ENCODE results near the gene ANTKMT. TPM values are rescaled to one million over a fixed set of nuclear protein-coding genes. Genes with fewer than 3 reads are reported as not detected.
A peak's percentile ranks its signal among the peaks of the same experiment; 100 is the strongest.

ANTKMT gene
- total and polyA plus RNA-seq, 2 of the 8 experiments (the other 6 are each of a cell fraction or from before 2014, with no cell fraction given), result 26.5 to 26.6 TPM

DNA sequence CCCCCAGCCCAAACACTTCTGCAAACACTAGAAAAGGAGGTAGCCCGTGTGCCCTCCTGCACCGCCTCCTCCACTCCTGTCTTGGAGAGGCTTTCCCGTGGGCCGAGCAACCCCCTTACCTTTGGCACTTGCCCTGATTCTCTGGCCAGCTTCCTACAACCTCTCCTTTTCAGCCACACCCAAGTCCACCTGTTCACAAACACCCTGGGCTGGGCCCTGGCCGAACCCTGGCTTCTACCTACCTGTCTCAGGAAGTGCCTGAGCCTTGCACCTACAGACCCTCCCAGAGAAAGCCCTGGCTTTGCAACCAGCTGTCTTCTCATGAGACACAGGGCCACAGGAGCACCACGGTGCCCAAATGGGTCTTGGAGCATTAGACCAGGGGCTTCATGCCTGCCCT is 2.0 kb upstream of the ANTKMT start:
- H2BK120ac ChIP-seq (replicated peaks; ENCODE audit: low read depth, low read length), result no peak overlapping the region
- H3K27me3 ChIP-seq (replicated peaks in 1 of 4; ENCODE audit: control insufficient read depth in 3 of 4, extremely low read depth in 1 of 4, insufficient read depth in 3 of 4, low read length in 3 of 4), result peaks cover 0 to 35% (median 19%) of the 10 kb centered on the region in 4 experiments; a peak in 6 of 7 replicates
- no peak overlapping the region for H3K4ac ChIP-seq (replicated peaks; ENCODE audit: insufficient read length, low read depth, low read length)
- H3K36me3 ChIP-seq (ENCODE audit: control insufficient read depth in 2 of 4, insufficient read depth in 4 of 4, low read length in 3 of 4), result peaks cover 0 to 6% (median 0%) of the 10 kb centered on the region in 4 experiments; a peak in 1 of 8 replicates
- H4K20me1 ChIP-seq (replicated peaks in 1 of 2; ENCODE audit: control insufficient read depth in 1 of 2, insufficient read depth in 2 of 2, low read length in 2 of 2), result peaks cover 6 to 19% of the 10 kb centered on the region in 2 experiments
- H3K4me1 ChIP-seq (replicated peaks in 1 of 4; ENCODE audit: control insufficient read depth in 3 of 4, insufficient read depth in 4 of 4, low read length in 3 of 4), result peaks cover 0 to 29% (median 19%) of the 10 kb centered on the region in 4 experiments; a peak in 5 of 7 replicates
- H4K5ac ChIP-seq (ENCODE audit: insufficient read length, low read depth, low read length), result no peak overlapping the region
- no peak overlapping the region for H3K27ac ChIP-seq (ENCODE audit: low read depth, low read length)
- H3K14ac ChIP-seq (ENCODE audit: insufficient read length), result no peak overlapping the region
- H2BK15ac ChIP-seq (ENCODE audit: low read length), result 0 out of 2 replicates have a peak overlapping the region, but pooled peaks have one; percentile 46
- no peak overlapping the region for H3K18ac ChIP-seq (ENCODE audit: extremely low read depth, low read length)
- no peak overlapping the region; the same call in 1 of the 2 replicates for H2BK5ac ChIP-seq (ENCODE audit: low read depth, low read length)
- H3K23ac ChIP-seq (ENCODE audit: insufficient read length), result no peak overlapping the region
- no peak overlapping the region for H2AFZ ChIP-seq (ENCODE audit: low read length)
- ChIA-PET POLR2A (ENCODE audit: partially characterized antibody) (interaction anchor here (0.8 to 23.0 kb wide), 8 partner anchors 2 to 148 kb away, joined by 3 to 353 read pairs (median 27); partner anchors contain the start of genes ANTKMT, CCDC78, CHTF18 and CIAO3), CTCF (ENCODE audit: partially characterized antibody) (interaction anchor here (1.2 to 35.8 kb wide), 5 partner anchors 2 to 86 kb away, joined by 4 to 977 read pairs (median 424); partner anchors contain the start of genes ANTKMT, CCDC78, CHTF18 and CIAO3)
- peak overlapping the region; percentile 53; the same call in 1 of the 2 replicates for H4K8ac ChIP-seq (ENCODE audit: extremely low read depth, insufficient read depth, low read length)
- no peak overlapping the region for H4K91ac ChIP-seq (replicated peaks; ENCODE audit: insufficient read length, low read length)
- no peak overlapping the region for H3K9ac ChIP-seq (replicated peaks in 1 of 4; ENCODE audit: extremely low read depth in 1 of 4, low read depth in 3 of 4, low read length in 3 of 4)
- H3K79me2 ChIP-seq (ENCODE audit: control insufficient read depth in 1 of 2, insufficient read depth in 2 of 2, low read length in 2 of 2), result no peaks in the 10 kb centered on the region
- no peaks in the 10 kb centered on the region; a peak in 1 of 4 replicates for H3K9me3 ChIP-seq (ENCODE audit: insufficient read depth in 2 of 2, low read depth in 1 of 2, low read length in 1 of 2)
- DNase-seq (ENCODE audit: low read depth in 1 of 2, low spot score in 2 of 2) (no peak), FAIRE-seq (no peak)
- H3K4me3 ChIP-seq (ENCODE audit: extremely low read depth in 1 of 4, insufficient read depth in 2 of 4, low read depth in 3 of 4, low read length in 4 of 4), result no peak overlapping the region
- H2AK5ac ChIP-seq (ENCODE audit: low read depth, low read length), result 0 out of 2 replicates have a peak overlapping the region, but pooled peaks have one; percentile 4
- peaks cover 19% of the 10 kb centered on the region; the same call in 1 of the 2 replicates for H3K23me2 ChIP-seq (ENCODE audit: low read depth, low read length)
- H3K56ac ChIP-seq (replicated peaks; ENCODE audit: insufficient read length, low read depth, low read length), result no peak overlapping the region
- H3K79me1 ChIP-seq (ENCODE audit: low read depth, low read length), result no peaks in the 10 kb centered on the region
- H2BK12ac ChIP-seq (ENCODE audit: low read depth, low read length), result no peak overlapping the region
- H2BK20ac ChIP-seq (ENCODE audit: low read length), result no peak overlapping the region
- 89% methylated on average over 6 of the region's 6 CpGs; no CpG with 5 or more reads in 1 of the 2 experiments for WGBS, 2 experiments (ENCODE audit: extremely low coverage in 1 of 2, insufficient coverage in 1 of 2, insufficient read length in 1 of 2, insufficient replicate concordance in 2 of 2, low coverage in 1 of 2, low lambda C conversion rate in 2 of 2, missing lambda C conversion rate in 1 of 2)
- no peak for TF ChIP-seq SP2 (IDR thresholded peaks at IDR 0.05; ENCODE audit: low read length)
- no peak for TF ChIP-seq SP4 (IDR thresholded peaks at IDR 0.05; ENCODE audit: low read length)
- no peak for TF ChIP-seq ASH2L (IDR thresholded peaks at IDR 0.05; ENCODE audit: low read length)
- no peak for TF ChIP-seq TAF1 (IDR thresholded peaks at IDR 0.05; ENCODE audit: low read depth, low read length)
- TF ChIP-seq TAF7 (optimal IDR thresholded peaks at IDR 0.05; ENCODE audit: borderline replicate concordance, low read depth, low read length), result no peak
- TF ChIP-seq CTBP2 (IDR thresholded peaks at IDR 0.05; ENCODE audit: borderline replicate concordance, insufficient read depth, insufficient read length, low read length), result no peak
- no peak for TF ChIP-seq SP1 (IDR thresholded peaks at IDR 0.05; ENCODE audit: low read depth, low read length)
- TF ChIP-seq SUZ12 (IDR thresholded peaks at IDR 0.05; ENCODE audit: low read length), result no peak
- no peak for TF ChIP-seq TEAD4 (IDR thresholded peaks at IDR 0.05; ENCODE audit: low read depth, low read length)
- TF ChIP-seq EGR1 (IDR thresholded peaks at IDR 0.05; ENCODE audit: borderline replicate concordance, low read depth, low read length), result no peak
- no peak overlapping the region; a peak in 1 of 4 replicates for H3K4me2 ChIP-seq (ENCODE audit: insufficient read depth in 1 of 2, low read depth in 2 of 2, low read length in 2 of 2)
